Lung (tissue), 12 donors: ENCODE results near the gene SOAT2. TPM values are rescaled to one million over a fixed set of nuclear protein-coding genes. Genes with fewer than 3 reads are reported as not detected.
A peak's percentile ranks its signal among the peaks of the same experiment; 100 is the strongest.

Experiments
- ATAC-seq: fragments of 200-7000 bp; cut with Tn5 transposase; one replicate; pipeline ENCODE4 v1.9.1; 2020; ENCODE audit warnings: moderate number of reproducible peaks; ENCODE audit not compliant: insufficient read depth, low FRiP score
- DNase-seq, 3 donors: peaks; one replicate each; pipeline ENCODE4 v3.0.0-alpha.2; 2013 to 2017
- H3K27ac ChIP-seq, 2 donors: one replicate each; pipeline ENCODE4 v1.5.1; 2013; ENCODE audit warnings: mild to moderate bottlenecking in 2 of 2, moderate library complexity in 2 of 2, control low read depth in 1 of 2, inconsistent platforms in 1 of 2, low read depth in 1 of 2, low read length in 1 of 2
- H3K27me3 ChIP-seq, 3 donors: one replicate each; pipeline ENCODE4 v1.5.1; 2013; ENCODE audit warnings: low read length in 2 of 3; ENCODE audit not compliant: control insufficient read depth in 3 of 3, insufficient read depth in 3 of 3
- H3K36me3 ChIP-seq, 4 donors: one replicate each; pipeline ENCODE4 v1.5.1; 2013; ENCODE audit warnings: low read length in 4 of 4, mild to moderate bottlenecking in 1 of 4, moderate library complexity in 1 of 4; ENCODE audit not compliant: control insufficient read depth in 4 of 4, insufficient read depth in 4 of 4
- H3K4me1 ChIP-seq, 5 donors: one replicate each; pipeline ENCODE4 v1.5.1; 2013; ENCODE audit warnings: low read length in 5 of 5, mild to moderate bottlenecking in 2 of 5, moderate library complexity in 1 of 5; ENCODE audit not compliant: control insufficient read depth in 5 of 5, insufficient read depth in 5 of 5
- H3K4me3 ChIP-seq: one replicate; pipeline ENCODE4 v1.5.1; 2013; ENCODE audit warnings: mild to moderate bottlenecking, control low read depth, moderate library complexity
- H3K9ac ChIP-seq, 2 donors: one replicate each; pipeline ENCODE4 v1.5.1; 2013; ENCODE audit warnings: low read length in 2 of 2, control low read depth in 1 of 2; ENCODE audit not compliant: insufficient read depth in 1 of 2
- H3K9me3 ChIP-seq, 4 donors: one replicate each; pipeline ENCODE4 v1.5.1; 2013; ENCODE audit warnings: low read length in 3 of 4, mild to moderate bottlenecking in 1 of 4, moderate library complexity in 1 of 4; ENCODE audit not compliant: control insufficient read depth in 4 of 4, insufficient read depth in 3 of 4
- CTCF ChIP-seq: IDR thresholded peaks from 2 replicates; pipeline ENCODE4 v1.5.1; 2012; ENCODE audit warnings: mild to moderate bottlenecking; ENCODE audit errors: control extremely low read depth, extremely low read depth
- WGBS, 2 donors: extraction: QIAGEN DNeasy Blood & Tissue Kit; methylation state at CpG; one replicate each; pipeline ENCODE4 v1.1.7; 2013; 5-methylcytosine and 5-hydroxymethylcytosine counted together
- polyA plus RNA-seq, 2 donors: library from polyadenylated mRNA; stranded (reverse); fragments of 200-250 nt; gene quantifications; one replicate each; pipeline ENCODE4 v1.2.1, GENCODE V29; 2013
- total RNA-seq, 2 donors: library from RNA; depleted of rRNA in 1 of 2; stranded (reverse); fragments of >200 nt in 1 of 2; gene quantifications; one replicate each; pipeline ENCODE4 v1.2.1, GENCODE V29; 2014 to 2021
- donor health status: control.
- donor health status: control.
- donor health status: Bipolar disorder and iron deficiency.
- donor health status: healthy.
- donor health status: DM: yes; HTN: yes; CAD: no.

SOAT2 gene
- total and polyA plus RNA-seq, 4 donors: 0.06 to 0.21 (median 0.10) TPM; not detected in 1

GRCh38 chr12:53170215-53170614, 66.9 kb downstream of the SOAT2 start:
- Histone ChIP-seq H3K27ac (no peak overlapping the region), H3K9me3 (no peaks in the 10 kb centered on the region), H3K9ac (no peak overlapping the region), H3K36me3 (peaks cover 0 to 14% (median 10%) of the 10 kb centered on the region in 4 donors), H3K27me3 (no peaks in the 10 kb centered on the region), H3K4me3 (no peak overlapping the region), H3K4me1 (peaks cover 0 to 5% (median 0%) of the 10 kb centered on the region in 5 donors)
- DNase-seq (no peak), ATAC-seq (no peak)
- no peak for TF ChIP-seq CTCF
- 94 to 95% methylated on average over 8 of the region's 8 CpGs for WGBS, 2 donors

GRCh38 chr12:53170876-53171724, 67.8 kb downstream of the SOAT2 start:
- no peaks in the 10 kb centered on the region for H3K27me3 ChIP-seq
- no peaks in the 10 kb centered on the region for H3K9me3 ChIP-seq
- ATAC-seq (no peak), DNase-seq (no peak)
- H3K4me1 ChIP-seq: peaks cover 0 to 5% (median 1%) of the 10 kb centered on the region in 5 donors
- H3K4me3 ChIP-seq: no peak overlapping the region
- no peak for TF ChIP-seq CTCF
- 88 to 89% methylated on average over 14 of the region's 14 CpGs for WGBS, 2 donors
- peaks cover 0 to 14% (median 10%) of the 10 kb centered on the region in 4 donors for H3K36me3 ChIP-seq
- no peak overlapping the region for H3K27ac ChIP-seq
- no peak overlapping the region for H3K9ac ChIP-seq

GRCh38 chr12:53171725-53172329, 68.5 kb downstream of the SOAT2 start:
- H3K27ac ChIP-seq: no peak overlapping the region
- H3K27me3 ChIP-seq: no peaks in the 10 kb centered on the region
- H3K4me1 ChIP-seq: peaks cover 0 to 5% (median 1%) of the 10 kb centered on the region in 5 donors
- no peak overlapping the region for H3K4me3 ChIP-seq
- H3K9me3 ChIP-seq: no peaks in the 10 kb centered on the region
- peaks cover 0 to 13% (median 10%) of the 10 kb centered on the region in 4 donors for H3K36me3 ChIP-seq
- DNase-seq (peak in 1 of 3 donors; percentile 42), ATAC-seq (no peak)
- no peak overlapping the region for H3K9ac ChIP-seq
- TF ChIP-seq CTCF: no peak
- 67 to 73% methylated on average over 10 of the region's 10 CpGs for WGBS, 2 donors
